HG03571 (cell line): ENCODE results near the gene MX1.

Experiments used
- ATAC-seq: cut with Tn5 transposase; IDR thresholded peaks from one replicate; pipeline ENCODE4 v1.9.1; 2021; ENCODE audit not compliant: unreplicated experiment

Gene MX1

GRCh38 chr21:41431788-41432548, 5.9 kb downstream of the MX1 start:
- ATAC-seq, result peak; percentile 77

- no peak for ATAC-seq
These were observed 6.8 kb downstream of the MX1 start for GRCh38 chr21:41432562-41433460.

- no peak for ATAC-seq
These were observed 7.5 kb downstream of the MX1 start for GRCh38 chr21:41433566-41433965.

GRCh38 chr21:41435706-41436105, 9.7 kb downstream of the MX1 start:
- ATAC-seq, result no peak

GRCh38 chr21:41437729-41438128, 11.7 kb downstream of the MX1 start:
- ATAC-seq, result no peak

GRCh38 chr21:41438425-41439113, 12.5 kb downstream of the MX1 start:
- no peak for ATAC-seq

- ATAC-seq, result no peak
These were observed 13.2 kb downstream of the MX1 start for GRCh38 chr21:41439248-41439647.

GRCh38 chr21:41441546-41441945, 15.5 kb downstream of the MX1 start:
- no peak for ATAC-seq

GRCh38 chr21:41442481-41443186, 16.6 kb downstream of the MX1 start:
- ATAC-seq, result no peak

- no peak for ATAC-seq
These were observed 17.5 kb downstream of the MX1 start for GRCh38 chr21:41443562-41443961.

- no peak for ATAC-seq
These were observed 18.8 kb downstream of the MX1 start for GRCh38 chr21:41444703-41445464.

GRCh38 chr21:41445465-41445862, 19.4 kb downstream of the MX1 start:
- ATAC-seq, result no peak

GRCh38 chr21:41446586-41446985, 20.5 kb downstream of the MX1 start:
- ATAC-seq, result no peak

GRCh38 chr21:41447356-41447755, 21.3 kb downstream of the MX1 start:
- no peak for ATAC-seq

- no peak for ATAC-seq
These were observed 23.6 kb downstream of the MX1 start for GRCh38 chr21:41449613-41450012.

- no peak for ATAC-seq
These were observed 26.0 kb downstream of the MX1 start for GRCh38 chr21:41451753-41452676.

GRCh38 chr21:41453198-41453597, 27.2 kb downstream of the MX1 start:
- ATAC-seq, result no peak

- no peak for ATAC-seq
These were observed 27.7 kb downstream of the MX1 start for GRCh38 chr21:41453761-41454160.

GRCh38 chr21:41458121-41458520, 32.1 kb downstream of the MX1 start:
- no peak for ATAC-seq
